Prostate gland (tissue), 2 donors: ENCODE data around the gene CLDN17.

Source experiments
- CTCF ChIP-seq, 4 experiments: fragments of 200-600 bp in 2 of 4; fragments of 450-650 bp in 2 of 4; sonication (generic) in 2 of 4; IDR thresholded peaks; 1 replicate in 3 of 4; 2 replicates in 1 of 4; pipeline ENCODE4 v1.5.1; 2016 to 2019; ENCODE audit warnings: antibody characterized with exemption in 4 of 4, mild to moderate bottlenecking in 2 of 4, moderate library complexity in 2 of 4
- POLR2A ChIP-seq: fragments of 450-650 bp; IDR thresholded peaks from one replicate; pipeline ENCODE4 v1.6.1; 2016; ENCODE audit warnings: antibody characterized with exemption, mild to moderate bottlenecking

GRCh38 chr21:30138483-30138882 is 28.1 kb downstream of the CLDN17 start:
- TF ChIP-seq CTCF (IDR thresholded peaks at IDR 0.05) (no peak), POLR2A (no peak)
